GM12878 (cell line): ENCODE data around the gene PHF21B. TPM values are rescaled to one million over a fixed set of nuclear protein-coding genes. Genes with fewer than 3 reads are reported as not detected.

Experiments
- ATAC-seq: fragments of 200-7000 bp; cut with Tn5 transposase; 3 replicates; pipeline ENCODE4 v1.9.1; 2020; ENCODE audit warnings: mild to moderate bottlenecking, moderate library complexity
- BruUV-seq: library from RNA; stranded (reverse); fragments of 400-500 nt; replicated peaks from 2 replicates; lab custom pipeline; 2021; lab: Mats Ljungman, UMichigan
- CTCF ChIA-PET: fragments of 300-600 bp; sonication (Branson Sonifier 250); formaldehyde crosslinking; extraction: SDS; loops from one replicate; lab custom pipeline; 2021; ENCODE audit warnings: inconsistent platforms; lab: Yijun Ruan, JAX
- POLR2A ChIA-PET: fragments of 350-600 bp; formaldehyde crosslinking; extraction: SDS; loops from one replicate; lab custom pipeline; 2021; ENCODE audit warnings: inconsistent platforms; lab: Charles Lee
- RAD21 ChIA-PET: fragments of 300-600 bp; sonication (Branson Sonifier 250); formaldehyde crosslinking; loops from one replicate; lab custom pipeline; 2023; ENCODE audit warnings: antibody characterized with exemption; ENCODE audit not compliant: unreplicated experiment; lab: Charles Lee
- SMC1A ChIA-PET: fragments of 300-600 bp; sonication (Branson Sonifier 250); formaldehyde crosslinking; loops from one replicate; lab custom pipeline; 2023; ENCODE audit not compliant: unreplicated experiment, uncharacterized antibody; lab: Charles Lee
- DNase-seq: peaks from one replicate; pipeline ENCODE4 v3.0.0-alpha.2; 2011; ENCODE audit warnings: low read depth, low spot score
- FAIRE-seq: peaks from 3 replicates; lab custom pipeline; 2011; peaks lifted over from hg19 to GRCh38; lab: Jason Lieb, UNC
- H2AFZ ChIP-seq: 2 replicates; pipeline ENCODE4 v1.6.0; 2011; ENCODE audit warnings: low read depth, low read length, control low read depth; ENCODE audit not compliant: control insufficient read depth
- H3K27ac ChIP-seq: 2 replicates; pipeline ENCODE4 v1.5.1; 2011; ENCODE audit warnings: control low read depth; ENCODE audit not compliant: control insufficient read depth, insufficient read depth
- H3K27me3 ChIP-seq, 2 experiments: replicated peaks in 1 of 2; 2 replicates each; pipeline versions ENCODE4 v1.6.0 to v1.6.1; 2011; ENCODE audit warnings: low read length in 1 of 2; ENCODE audit not compliant: control insufficient read depth in 2 of 2, insufficient read depth in 2 of 2
- H3K36me3 ChIP-seq, 2 experiments: 2 replicates each; pipeline ENCODE4 v1.5.1; 2011; ENCODE audit warnings: low read length in 1 of 2; ENCODE audit not compliant: control insufficient read depth in 2 of 2, insufficient read depth in 2 of 2
- H3K4me1 ChIP-seq: 2 replicates; pipeline ENCODE4 v1.6.1; 2011; ENCODE audit warnings: mild to moderate bottlenecking, low read length, moderate library complexity, mixed read lengths; ENCODE audit not compliant: control insufficient read depth, insufficient read depth
- H3K4me2 ChIP-seq: 2 replicates; pipeline ENCODE4 v1.6.0; 2011; ENCODE audit warnings: control low read depth; ENCODE audit not compliant: control insufficient read depth, insufficient read depth
- H3K4me3 ChIP-seq: fragments of 200-600 bp; sonication (generic); 2 replicates; pipeline ENCODE4 v1.5.1; 2016
- H3K79me2 ChIP-seq: 2 replicates; pipeline ENCODE4 v1.6.0; 2011; ENCODE audit warnings: low read length; ENCODE audit not compliant: control insufficient read depth, insufficient read depth
- H3K9ac ChIP-seq: 2 replicates; pipeline ENCODE4 v1.8.0; 2011; ENCODE audit warnings: low read length, control low read depth, mixed read lengths; ENCODE audit not compliant: control insufficient read depth, insufficient read depth
- H3K9me3 ChIP-seq: replicated peaks from 3 replicates; pipeline ENCODE4 v1.5.1; 2011; ENCODE audit warnings: mild to moderate bottlenecking, low read length; ENCODE audit not compliant: control insufficient read depth, insufficient read depth
- H4K20me1 ChIP-seq: 2 replicates; pipeline ENCODE4 v1.6.0; 2011; ENCODE audit not compliant: control insufficient read depth, insufficient read depth
- ATF3 ChIP-seq: IDR thresholded peaks from 2 replicates; pipeline ENCODE4 v1.6.1; 2011; ENCODE audit warnings: low read depth, mild to moderate bottlenecking, low read length, moderate library complexity, borderline replicate concordance; ENCODE audit errors: extremely low read depth
- E4F1 ChIP-seq: fragments of 450-650 bp; IDR thresholded peaks from 2 replicates; pipeline ENCODE4 v1.6.1; 2018; ENCODE audit warnings: borderline replicate concordance, mild to moderate bottlenecking; ENCODE audit not compliant: partially characterized antibody
- ETV6 ChIP-seq, 2 experiments: fragments of 450-650 bp in 1 of 2; IDR thresholded peaks in 1 of 2; conservative IDR thresholded peaks in 1 of 2; 2 replicates each; pipeline ENCODE4 v1.6.1; 2014; ENCODE audit warnings: antibody characterized with exemption in 1 of 2, borderline replicate concordance in 1 of 2, low read depth in 1 of 2, mild to moderate bottlenecking in 1 of 2, moderate library complexity in 1 of 2
- HSF1 ChIP-seq: fragments of 150-350 bp; IDR thresholded peaks from 2 replicates; pipeline ENCODE4 v1.6.1; 2014; ENCODE audit warnings: mild to moderate bottlenecking, low read depth, low read length
- JUND ChIP-seq: IDR thresholded peaks from 2 replicates; pipeline ENCODE4 v1.6.1; 2012; ENCODE audit warnings: low read depth, mild to moderate bottlenecking, low read length, improper control_type of control experiment, moderate library complexity
- LARP7 ChIP-seq: fragments of 450-650 bp; IDR thresholded peaks from 2 replicates; pipeline ENCODE4 v1.6.1; 2017; ENCODE audit warnings: mild to moderate bottlenecking
- MTA3 ChIP-seq: IDR thresholded peaks from 2 replicates; pipeline ENCODE4 v1.6.1; 2012; ENCODE audit warnings: low read length, inconsistent platforms, borderline replicate concordance
- PAX5 ChIP-seq: IDR thresholded peaks from 2 replicates; pipeline ENCODE4 v1.6.1; 2011; ENCODE audit warnings: low read depth, low read length, borderline replicate concordance
- POLR2AphosphoS2 ChIP-seq: IDR thresholded peaks from 2 replicates; pipeline ENCODE4 v1.6.1; 2011; ENCODE audit warnings: low read depth, mild to moderate bottlenecking, low read length, improper control_type of control experiment, moderate library complexity
- SIN3A ChIP-seq: IDR thresholded peaks from 2 replicates; pipeline ENCODE4 v1.6.1; 2012; ENCODE audit warnings: low read depth, low read length, improper control_type of control experiment
- STAT3 ChIP-seq: IDR thresholded peaks from 2 replicates; pipeline ENCODE4 v1.6.1; 2011; ENCODE audit warnings: low read depth, low read length, improper control_type of control experiment
- ZNF687 ChIP-seq: fragments of 450-650 bp; IDR thresholded peaks from 2 replicates; pipeline ENCODE4 v1.6.1; 2017; ENCODE audit warnings: mild to moderate bottlenecking, moderate library complexity
- WGBS: methylation state at CpG from one replicate; pipeline ENCODE4 v1.1.6; 2016; ENCODE audit warnings: low lambda C conversion rate; ENCODE audit not compliant: insufficient replicate concordance, insufficient coverage; ENCODE audit errors: missing lambda C conversion rate; 5-methylcytosine and 5-hydroxymethylcytosine counted together
- in situ Hi-C: fragments of 300-500 bp; cut with MboI; formaldehyde crosslinking; loops from 9 replicates; pipeline ENCODE4 v1.14.3; 2018; ENCODE audit warnings: mixed read lengths
- intact Hi-C: fragments of 100-400 bp; cut with micrococcal nuclease; formaldehyde crosslinking; loops from one replicate; pipeline ENCODE4 v1.14.2; 2022; ENCODE audit not compliant: unreplicated experiment
- polyA plus RNA-seq, 11 experiments: library from polyadenylated mRNA; depleted of rRNA in 4 of 11; unstranded in 6 of 11; stranded (reverse) in 5 of 11; fragments of >200 nt; fragmentation: Nextera tagmentation in 4 of 11; fragmentation: Illumina TruSeq in 1 of 11; extraction: Ambion mirVana in 4 of 11; extraction: Trizol in 1 of 11; gene quantifications; 1 replicate in 1 of 11; 2 replicates in 10 of 11; pipeline versions ENCODE4 v1.2.1 to v1.2.3, GENCODE V29; 2011 to 2016; ENCODE audit warnings: inconsistent platforms in 2 of 11, missing spikeins in 2 of 11, low read depth in 1 of 11
- total RNA-seq, 4 experiments: library from RNA; depleted of rRNA in 3 of 4; stranded (reverse); fragments of >200 nt in 3 of 4; fragmentation: Illumina TruSeq in 1 of 4; extraction: Trizol in 1 of 4; gene quantifications; 2 replicates each; pipeline versions ENCODE4 v1.2.1 to v1.2.3, GENCODE V29; 2013 to 2021

PHF21B gene
- total and polyA plus RNA-seq, 10 of the 15 experiments (the other 5 are each of a cell fraction or from before 2014, with no cell fraction given) = 0.03 to 0.35 TPM; not detected in 8

GRCh38 chr22:45053571-45053970 lies 43.8 kb upstream of the PHF21B start (continued):
- TF ChIP-seq HSF1 = no peak
- no peak for TF ChIP-seq MTA3
- TF ChIP-seq POLR2AphosphoS2 = no peak

GRCh38 chr22:45053094-45053493 lies 43.3 kb upstream of the PHF21B start:
- 0% methylated on average over 1 of the region's 1 CpG for WGBS
- no TSS peak for BruUV-seq
- Histone ChIP-seq H2AFZ (no peak overlapping the region), H3K27me3 (peaks cover 0 to 3% of the 10 kb centered on the region in 2 experiments; a peak in 3 of 4 replicates)
- TF ChIP-seq ATF3 = no peak
- no peak for TF ChIP-seq ETV6 (conservative IDR thresholded peaks at IDR 0.05 in 1 of 2, IDR thresholded peaks at IDR 0.05 in 1 of 2; ENCODE audit: borderline replicate concordance in 1 of 2, low read depth in 1 of 2)
- TF ChIP-seq PAX5 = no peak
- no peak for TF ChIP-seq SIN3A
- no peak for TF ChIP-seq JUND
- TF ChIP-seq ZNF687 = no peak
- no peak for TF ChIP-seq LARP7
- no peak for TF ChIP-seq E4F1
- TF ChIP-seq STAT3 = no peak
- TF ChIP-seq, all 136 proteins: peak for 0
- H3K4me2 ChIP-seq = no peak overlapping the region
- H3K27ac ChIP-seq = no peak overlapping the region
- ChIA-PET CTCF (no interaction called here), SMC1A (no interaction called here), RAD21 (no interaction called here), POLR2A (no interaction called here)
- no peaks in the 10 kb centered on the region for H3K36me3 ChIP-seq
- intact Hi-C loops (no loop called here), in situ Hi-C loops (no loop called here)
- no peak overlapping the region for H3K4me3 ChIP-seq
- no peaks in the 10 kb centered on the region for H3K4me1 ChIP-seq
- H4K20me1 ChIP-seq = no peaks in the 10 kb centered on the region
- FAIRE-seq (no peak), ATAC-seq (no peak), DNase-seq (no peak)
- H3K9me3 ChIP-seq = no peaks in the 10 kb centered on the region
- H3K79me2 ChIP-seq = no peaks in the 10 kb centered on the region
- no peak overlapping the region for H3K9ac ChIP-seq
